ENCODE measurements around the gene PRKCI. TPM values are rescaled to one million over a fixed set of nuclear protein-coding genes. Genes with fewer than 3 reads are reported as not detected.
"Not testable (repeated sequence)": the region's sequence is repeated elsewhere in the genome, so short reads cannot be mapped to it uniquely, and the experiment has no call there.

The PRKCI gene
- total RNA-seq, 1 experiment from 2014 or later, result 39.5 TPM

- H3F3A ChIP-seq (ENCODE audit: low read length, unreplicated experiment), result no peaks in the 10 kb centered on the region
- ChIA-PET POLR2A (ENCODE audit: unreplicated experiment) (interaction anchor here (0.5 kb wide), 1 partner anchor 1254 kb away, joined by 4 read pairs; no protein-coding TSS in a partner anchor), CTCF (no interaction called here)
- no peaks in the 10 kb centered on the region for H3K79me2 ChIP-seq (ENCODE audit: low read length)
- peaks cover 33% of the 10 kb centered on the region for H3K36me3 ChIP-seq (ENCODE audit: low read depth, low read length)
- TF ChIP-seq EZH2phosphoT487 (IDR thresholded peaks at IDR 0.05; ENCODE audit: borderline replicate concordance, low read length) (no peak), EZH2 (IDR thresholded peaks at IDR 0.05; ENCODE audit: low read length, unreplicated experiment) (no peak), CTCF (conservative IDR thresholded peaks at IDR 0.05; ENCODE audit: low read depth, low read length) (no peak)
- no peaks in the 10 kb centered on the region for H4K20me1 ChIP-seq (ENCODE audit: low read length)
- BruUV-seq (replicated peaks), result no TSS peak
- no peak overlapping the region for H3K4me3 ChIP-seq (ENCODE audit: low read length)
- no peaks in the 10 kb centered on the region for H3K9me2 ChIP-seq (replicated peaks; ENCODE audit: low read length)
- no peaks in the 10 kb centered on the region for H3K27me3 ChIP-seq (ENCODE audit: low read length)
- H3K4me2 ChIP-seq (ENCODE audit: low read length), result no peak overlapping the region
- DNase-seq, result no peak
- no peaks in the 10 kb centered on the region for H3K4me1 ChIP-seq (ENCODE audit: insufficient read depth, low read length)
- intact Hi-C loops (cut with micrococcal nuclease), result loop anchor here (10.0 kb wide), 1 partner anchor 86 kb away; the partner anchor contains the start of gene PHC3
- H2AFZ ChIP-seq (ENCODE audit: low read length), result no peak overlapping the region
- no peak overlapping the region for H3K9ac ChIP-seq (ENCODE audit: low read length)
- no peak overlapping the region for H3K27ac ChIP-seq (ENCODE audit: low read length)
- no peak for ATAC-seq
- no peaks in the 10 kb centered on the region for H3K9me3 ChIP-seq (ENCODE audit: low read length)
These were observed 48.2 kb downstream of the PRKCI start for GRCh38 chr3:170270282-170270881.

- Histone ChIP-seq H3K27me3 (ENCODE audit: low read length) (no peaks in the 10 kb centered on the region), H2AFZ (ENCODE audit: low read length) (no peak overlapping the region), H3K27ac (ENCODE audit: low read length) (no peak overlapping the region), H3K9me3 (ENCODE audit: low read length) (no peaks in the 10 kb centered on the region), H3K9ac (ENCODE audit: low read length) (no peak overlapping the region), H3K36me3 (ENCODE audit: low read depth, low read length) (peaks cover 28% of the 10 kb centered on the region), H3F3A (ENCODE audit: low read length, unreplicated experiment) (no peaks in the 10 kb centered on the region), H3K4me3 (ENCODE audit: low read length) (no peak overlapping the region), H3K79me2 (ENCODE audit: low read length) (no peaks in the 10 kb centered on the region), H4K20me1 (ENCODE audit: low read length) (no peaks in the 10 kb centered on the region), H3K9me2 (replicated peaks; ENCODE audit: low read length) (no peaks in the 10 kb centered on the region), H3K4me1 (ENCODE audit: insufficient read depth, low read length) (no peaks in the 10 kb centered on the region), H3K4me2 (ENCODE audit: low read length) (no peak overlapping the region)
- DNase-seq (no peak), ATAC-seq (no peak)
- POLR2A ChIA-PET (ENCODE audit: unreplicated experiment), result no interaction called here
- CTCF ChIA-PET, result no interaction called here
- intact Hi-C loops (cut with micrococcal nuclease), result loop anchor here (10.0 kb wide), 1 partner anchor 90 kb away; the partner anchor contains the start of gene PHC3
- TF ChIP-seq EZH2 (IDR thresholded peaks at IDR 0.05; ENCODE audit: low read length, unreplicated experiment) (no peak), CTCF (conservative IDR thresholded peaks at IDR 0.05; ENCODE audit: low read depth, low read length) (no peak), EZH2phosphoT487 (IDR thresholded peaks at IDR 0.05; ENCODE audit: borderline replicate concordance, low read length) (no peak)
- BruUV-seq (replicated peaks), result no TSS peak
These were observed 52.4 kb downstream of the PRKCI start for GRCh38 chr3:170274641-170275040.

- intact Hi-C loops (cut with micrococcal nuclease), result loop anchor here (10.0 kb wide), 1 partner anchor 91 kb away; the partner anchor contains the start of gene PHC3
- ChIA-PET POLR2A (ENCODE audit: unreplicated experiment) (no interaction called here), CTCF (no interaction called here)
- no peak overlapping the region for H2AFZ ChIP-seq (ENCODE audit: low read length)
- no peak overlapping the region for H3K9ac ChIP-seq (ENCODE audit: low read length)
- H3K27me3 ChIP-seq (ENCODE audit: low read length), result no peaks in the 10 kb centered on the region
- no peak overlapping the region for H3K4me2 ChIP-seq (ENCODE audit: low read length)
- DNase-seq, result no peak
- H3K9me2 ChIP-seq (replicated peaks; ENCODE audit: low read length), result no peaks in the 10 kb centered on the region
- no peak overlapping the region for H3K4me3 ChIP-seq (ENCODE audit: low read length)
- peaks cover 26% of the 10 kb centered on the region for H3K36me3 ChIP-seq (ENCODE audit: low read depth, low read length)
- BruUV-seq (replicated peaks), result no TSS peak
- no peaks in the 10 kb centered on the region for H4K20me1 ChIP-seq (ENCODE audit: low read length)
- no peaks in the 10 kb centered on the region for H3F3A ChIP-seq (ENCODE audit: low read length, unreplicated experiment)
- no peaks in the 10 kb centered on the region for H3K79me2 ChIP-seq (ENCODE audit: low read length)
- ATAC-seq, result no peak
- H3K27ac ChIP-seq (ENCODE audit: low read length), result no peak overlapping the region
- no peak for TF ChIP-seq EZH2phosphoT487 (IDR thresholded peaks at IDR 0.05; ENCODE audit: borderline replicate concordance, low read length)
- no peak for TF ChIP-seq EZH2 (IDR thresholded peaks at IDR 0.05; ENCODE audit: low read length, unreplicated experiment)
- TF ChIP-seq CTCF (conservative IDR thresholded peaks at IDR 0.05; ENCODE audit: low read depth, low read length), result no peak
- H3K4me1 ChIP-seq (ENCODE audit: insufficient read depth, low read length), result no peaks in the 10 kb centered on the region
- no peaks in the 10 kb centered on the region for H3K9me3 ChIP-seq (ENCODE audit: low read length)
These were observed 53.6 kb downstream of the PRKCI start for GRCh38 chr3:170275832-170276231.

- CTCF ChIA-PET; BruUV-seq (replicated peaks); H3K27me3 ChIP-seq (ENCODE audit: low read length); ATAC-seq; H3K9me3 ChIP-seq (ENCODE audit: low read length); H3K27ac ChIP-seq (ENCODE audit: low read length); H3K4me2 ChIP-seq (ENCODE audit: low read length); DNase-seq; POLR2A ChIA-PET (ENCODE audit: unreplicated experiment); H3K79me2 ChIP-seq (ENCODE audit: low read length); H3K9ac ChIP-seq (ENCODE audit: low read length); H4K20me1 ChIP-seq (ENCODE audit: low read length); H3K9me2 ChIP-seq (replicated peaks; ENCODE audit: low read length); H3K4me3 ChIP-seq (ENCODE audit: low read length); H3K4me1 ChIP-seq (ENCODE audit: insufficient read depth, low read length); H2AFZ ChIP-seq (ENCODE audit: low read length); H3F3A ChIP-seq (ENCODE audit: low read length, unreplicated experiment): not testable (repeated sequence)
- peaks cover 28% of the 10 kb centered on the region for H3K36me3 ChIP-seq (ENCODE audit: low read depth, low read length)
- intact Hi-C loops (cut with micrococcal nuclease), result loop anchor here (10.0 kb wide), 1 partner anchor 93 kb away; the partner anchor contains the start of gene PHC3
These were observed 55.1 kb downstream of the PRKCI start for GRCh38 chr3:170277311-170277710.
